Ishikawa (cell line): Measurements from ENCODE around the gene VIPR1.

Source experiments
- CEBPB ChIP-seq: IDR thresholded peaks from 2 replicates; pipeline ENCODE4 v1.6.1; 2012
- CREB1 ChIP-seq: IDR thresholded peaks from 2 replicates; pipeline ENCODE4 v1.6.1; 2012; ENCODE audit warnings: low read depth
- NFIC ChIP-seq: IDR thresholded peaks from 2 replicates; pipeline ENCODE4 v1.6.1; 2012
- RAD21 ChIP-seq: IDR thresholded peaks from 2 replicates; pipeline ENCODE4 v1.6.1; 2012; ENCODE audit warnings: low read depth
- TAF1 ChIP-seq: IDR thresholded peaks from 2 replicates; pipeline ENCODE4 v1.6.1; 2012; ENCODE audit warnings: low read depth, mild to moderate bottlenecking
- TEAD4 ChIP-seq: IDR thresholded peaks from 2 replicates; pipeline ENCODE4 v1.6.1; 2012
- ZBTB7A ChIP-seq: IDR thresholded peaks from 2 replicates; pipeline ENCODE4 v1.6.1; 2012; ENCODE audit warnings: low read depth
- TF ChIP-seq, protein P1 (sequence below): IDR thresholded peaks from 2 replicates; pipeline ENCODE4 v1.6.1; 2012; ENCODE audit warnings: low read depth, mild to moderate bottlenecking
- TF ChIP-seq, protein P2 (sequence below): IDR thresholded peaks from 2 replicates; pipeline ENCODE4 v1.6.1; 2012

DNA sequence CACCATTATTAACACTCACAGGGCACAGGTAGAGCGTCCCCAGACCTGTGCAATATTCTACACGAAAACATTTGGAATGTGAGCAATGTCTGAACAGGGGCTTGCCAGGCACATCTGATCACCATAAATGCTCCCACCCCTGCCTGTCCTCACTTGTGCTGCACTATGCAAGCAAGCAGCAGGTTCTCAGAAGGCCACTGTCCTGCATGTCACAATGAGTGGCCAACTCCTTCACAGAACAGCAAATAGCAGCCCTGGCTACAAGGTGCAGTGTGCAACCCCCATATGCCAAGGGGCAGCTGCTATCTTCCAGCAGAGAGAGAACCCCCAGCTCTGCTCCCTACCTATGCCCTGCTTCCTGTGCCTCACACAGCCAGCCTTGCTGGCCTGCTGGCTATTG lies 46.7 kb downstream of the VIPR1 start:
- TF ChIP-seq ZBTB7A (no peak), CEBPB (no peak), CREB1 (no peak), TAF1 (no peak), RAD21 (no peak), TEAD4 (no peak), NFIC (no peak)
- TF ChIP-seq, protein P1, sequence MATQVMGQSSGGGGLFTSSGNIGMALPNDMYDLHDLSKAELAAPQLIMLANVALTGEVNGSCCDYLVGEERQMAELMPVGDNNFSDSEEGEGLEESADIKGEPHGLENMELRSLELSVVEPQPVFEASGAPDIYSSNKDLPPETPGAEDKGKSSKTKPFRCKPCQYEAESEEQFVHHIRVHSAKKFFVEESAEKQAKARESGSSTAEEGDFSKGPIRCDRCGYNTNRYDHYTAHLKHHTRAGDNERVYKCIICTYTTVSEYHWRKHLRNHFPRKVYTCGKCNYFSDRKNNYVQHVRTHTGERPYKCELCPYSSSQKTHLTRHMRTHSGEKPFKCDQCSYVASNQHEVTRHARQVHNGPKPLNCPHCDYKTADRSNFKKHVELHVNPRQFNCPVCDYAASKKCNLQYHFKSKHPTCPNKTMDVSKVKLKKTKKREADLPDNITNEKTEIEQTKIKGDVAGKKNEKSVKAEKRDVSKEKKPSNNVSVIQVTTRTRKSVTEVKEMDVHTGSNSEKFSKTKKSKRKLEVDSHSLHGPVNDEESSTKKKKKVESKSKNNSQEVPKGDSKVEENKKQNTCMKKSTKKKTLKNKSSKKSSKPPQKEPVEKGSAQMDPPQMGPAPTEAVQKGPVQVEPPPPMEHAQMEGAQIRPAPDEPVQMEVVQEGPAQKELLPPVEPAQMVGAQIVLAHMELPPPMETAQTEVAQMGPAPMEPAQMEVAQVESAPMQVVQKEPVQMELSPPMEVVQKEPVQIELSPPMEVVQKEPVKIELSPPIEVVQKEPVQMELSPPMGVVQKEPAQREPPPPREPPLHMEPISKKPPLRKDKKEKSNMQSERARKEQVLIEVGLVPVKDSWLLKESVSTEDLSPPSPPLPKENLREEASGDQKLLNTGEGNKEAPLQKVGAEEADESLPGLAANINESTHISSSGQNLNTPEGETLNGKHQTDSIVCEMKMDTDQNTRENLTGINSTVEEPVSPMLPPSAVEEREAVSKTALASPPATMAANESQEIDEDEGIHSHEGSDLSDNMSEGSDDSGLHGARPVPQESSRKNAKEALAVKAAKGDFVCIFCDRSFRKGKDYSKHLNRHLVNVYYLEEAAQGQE = no peak
- TF ChIP-seq, protein P2, sequence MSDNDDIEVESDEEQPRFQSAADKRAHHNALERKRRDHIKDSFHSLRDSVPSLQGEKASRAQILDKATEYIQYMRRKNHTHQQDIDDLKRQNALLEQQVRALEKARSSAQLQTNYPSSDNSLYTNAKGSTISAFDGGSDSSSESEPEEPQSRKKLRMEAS = no peak
